Upper lobe of right lung (tissue), 1 donor: ENCODE measurements around the gene LMO7. TPM values are rescaled to one million over a fixed set of nuclear protein-coding genes. Genes with fewer than 3 reads are reported as not detected.

ENCODE experiments used
- ATAC-seq: fragments of 200-7000 bp; cut with Tn5 transposase; one replicate; pipeline ENCODE4 v1.9.1; 2020; ENCODE audit warnings: mild to moderate bottlenecking, moderate library complexity
- DNase-seq: peaks from one replicate; pipeline ENCODE4 v3.0.0-alpha.2; 2020
- H3K27ac ChIP-seq: fragments of 200-600 bp; one replicate; pipeline ENCODE4 v1.8.0; 2022
- H3K27me3 ChIP-seq: fragments of 200-600 bp; one replicate; pipeline ENCODE4 v1.8.0; 2022; ENCODE audit warnings: mild to moderate bottlenecking
- H3K36me3 ChIP-seq: fragments of 200-600 bp; one replicate; pipeline ENCODE4 v1.8.0; 2022
- H3K4me1 ChIP-seq: fragments of 200-600 bp; one replicate; pipeline ENCODE4 v1.8.0; 2022
- H3K4me3 ChIP-seq: fragments of 200-600 bp; one replicate; pipeline ENCODE4 v1.8.0; 2022; ENCODE audit warnings: mild to moderate bottlenecking
- H3K9me3 ChIP-seq: fragments of 200-600 bp; one replicate; pipeline ENCODE4 v1.8.0; 2022
- CTCF ChIP-seq: fragments of 200-600 bp; IDR thresholded peaks from one replicate; pipeline ENCODE4 v1.8.0; 2022; ENCODE audit warnings: antibody characterized with exemption
- intact Hi-C: fragments of 100-400 bp; cut with DNase I; formaldehyde crosslinking; loops from one replicate; pipeline ENCODE4 v1.11.0; 2022
- total RNA-seq: library from RNA; stranded (reverse); fragmentation: NEBNext Ultra II Directional; extraction: Animal tissue kit (Norgen Biotek cat#: 25700); gene quantifications from one replicate; pipeline ENCODE4 v1.2.1, GENCODE V29; 2021
- donor health status: DM: no; HTN: yes; CAD: no; lungs with severe emphysema.

LMO7 gene
- total RNA-seq, 1 donor from 2014 or later: 549 TPM

- DNase-seq (no peak), ATAC-seq (no peak)
- intact Hi-C loops: no loop called here
- Histone ChIP-seq H3K9me3 (no peaks in the 10 kb centered on the region), H3K4me1 (peaks cover 7% of the 10 kb centered on the region), H3K36me3 (peaks cover 33% of the 10 kb centered on the region), H3K27ac (no peak overlapping the region), H3K27me3 (no peaks in the 10 kb centered on the region), H3K4me3 (no peak overlapping the region)
- no peak for TF ChIP-seq CTCF
Observed at GRCh38 chr13:75797239-75797638, 161.1 kb downstream of the LMO7 start.

GRCh38 chr13:75797719-75798118 is 161.6 kb downstream of the LMO7 start:
- H3K27ac ChIP-seq: no peak overlapping the region
- intact Hi-C loops: no loop called here
- H3K36me3 ChIP-seq: peaks cover 34% of the 10 kb centered on the region
- ATAC-seq (peak; percentile 52), DNase-seq (no peak)
- peaks cover 8% of the 10 kb centered on the region for H3K4me1 ChIP-seq
- H3K9me3 ChIP-seq: no peaks in the 10 kb centered on the region
- no peak for TF ChIP-seq CTCF
- no peaks in the 10 kb centered on the region for H3K27me3 ChIP-seq
- no peak overlapping the region for H3K4me3 ChIP-seq

- H3K4me1 ChIP-seq: peaks cover 7% of the 10 kb centered on the region
- no peak for DNase-seq
- TF ChIP-seq CTCF: no peak
- H3K27me3 ChIP-seq: no peaks in the 10 kb centered on the region
- H3K9me3 ChIP-seq: no peaks in the 10 kb centered on the region
- H3K36me3 ChIP-seq: peaks cover 34% of the 10 kb centered on the region
- H3K4me3 ChIP-seq: no peak overlapping the region
- intact Hi-C loops: no loop called here
- ATAC-seq: peak; percentile 19
- no peak overlapping the region for H3K27ac ChIP-seq
Observed at GRCh38 chr13:75798353-75799255, 162.5 kb downstream of the LMO7 start.

- no peaks in the 10 kb centered on the region for H3K27me3 ChIP-seq
- no peak for TF ChIP-seq CTCF
- intact Hi-C loops: loop anchor here (2.0 kb wide), 1 partner anchor 24 kb away; no protein-coding TSS in a partner anchor
- peaks cover 7% of the 10 kb centered on the region for H3K4me1 ChIP-seq
- no peak for ATAC-seq
- H3K36me3 ChIP-seq: peaks cover 34% of the 10 kb centered on the region
- DNase-seq: no peak
- no peaks in the 10 kb centered on the region for H3K9me3 ChIP-seq
- no peak overlapping the region for H3K4me3 ChIP-seq
- H3K27ac ChIP-seq: no peak overlapping the region
Observed at GRCh38 chr13:75800545-75800944, 164.4 kb downstream of the LMO7 start.

- TF ChIP-seq CTCF: no peak
- Histone ChIP-seq H3K27ac (no peak overlapping the region), H3K27me3 (no peaks in the 10 kb centered on the region), H3K36me3 (peaks cover 42% of the 10 kb centered on the region), H3K9me3 (no peaks in the 10 kb centered on the region), H3K4me3 (no peak overlapping the region), H3K4me1 (peaks cover 7% of the 10 kb centered on the region)
- DNase-seq (no peak), ATAC-seq (no peak)
- intact Hi-C loops: loop anchor here (2.0 kb wide), 1 partner anchor 23 kb away; no protein-coding TSS in a partner anchor
Observed at GRCh38 chr13:75801388-75801945, 165.3 kb downstream of the LMO7 start.
